Tibial artery (tissue), 4 donors: ENCODE measurements around the gene CBX5.
"Not testable (repeated sequence)": the region's sequence is repeated elsewhere in the genome, so short reads cannot be mapped to it uniquely, and the experiment has no call there.

ENCODE experiments used
- DNase-seq, 2 donors: peaks; one replicate each; pipeline ENCODE4 v3.0.0-alpha.2; 2019
- H3K27ac ChIP-seq, 2 donors: fragments of 200-600 bp; sonication (generic) in 1 of 2; 1 replicate in 1 of 2; 2 replicates in 1 of 2; pipeline ENCODE4 v1.5.1; 2018 to 2019; ENCODE audit warnings: mild to moderate bottlenecking in 1 of 2
- H3K27me3 ChIP-seq, 2 donors: fragments of 200-600 bp; sonication (generic) in 1 of 2; one replicate each; pipeline versions ENCODE4 v1.5.1 to v1.6.0; 2016 to 2019
- H3K36me3 ChIP-seq, 3 donors: fragments of 200-600 bp; sonication (generic) in 2 of 3; one replicate each; pipeline ENCODE4 v1.5.1; 2016 to 2019; ENCODE audit warnings: mild to moderate bottlenecking in 2 of 3
- H3K4me1 ChIP-seq, 4 donors: fragments of 200-600 bp; sonication (generic) in 2 of 4; 1 replicate in 3 of 4; 2 replicates in 1 of 4; pipeline ENCODE4 v1.5.1; 2016 to 2019
- H3K4me3 ChIP-seq, 2 donors: fragments of 200-600 bp; sonication (generic) in 1 of 2; 1 replicate in 1 of 2; 2 replicates in 1 of 2; pipeline ENCODE4 v1.5.1; 2018 to 2019; ENCODE audit warnings: mild to moderate bottlenecking in 2 of 2
- H3K9me3 ChIP-seq, 3 donors: fragments of 200-600 bp; sonication (generic) in 1 of 3; one replicate each; pipeline ENCODE4 v1.5.1; 2016 to 2019
- CTCF ChIP-seq, 2 experiments: fragments of 200-600 bp in 1 of 2; fragments of 450-650 bp in 1 of 2; IDR thresholded peaks; one replicate each; pipeline ENCODE4 v1.5.1; 2017 to 2019; ENCODE audit warnings: antibody characterized with exemption in 2 of 2, mild to moderate bottlenecking in 1 of 2, moderate library complexity in 1 of 2
- intact Hi-C: fragments of 100-400 bp; cut with DNase I; formaldehyde crosslinking; loops from one replicate; pipeline ENCODE4 v1.15.0; 2023; ENCODE audit warnings: low total_unique reads

CBX5 gene

DNA sequence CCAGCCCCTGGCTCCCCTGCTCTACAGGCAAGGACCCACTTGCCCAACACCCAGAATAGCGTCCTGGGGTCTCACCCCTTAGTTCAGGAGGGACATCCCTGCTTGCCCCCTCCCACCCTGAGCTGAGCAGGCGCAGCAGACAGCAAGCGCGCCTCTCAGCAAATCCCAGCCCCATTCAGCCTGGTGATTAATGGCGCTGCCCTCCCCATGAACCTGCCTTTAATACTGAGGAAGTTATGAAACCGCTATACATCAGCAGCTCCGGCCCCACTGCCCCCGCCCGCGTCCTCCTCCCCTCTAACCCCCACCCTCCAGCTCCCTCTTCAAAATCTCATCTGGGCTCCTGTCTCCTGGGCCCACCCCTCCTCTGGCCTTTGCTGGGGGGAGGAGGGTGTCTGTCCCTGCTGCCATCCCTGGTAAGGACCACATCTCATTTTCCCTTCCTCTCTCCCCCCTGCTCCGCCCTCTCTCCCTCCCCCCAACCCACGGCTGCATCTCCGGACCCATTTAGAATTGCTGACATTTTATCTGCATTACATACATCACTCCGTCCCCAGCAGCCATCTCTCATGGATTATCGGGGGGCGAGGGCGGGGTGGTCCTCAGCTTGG, 84.1 kb downstream of the CBX5 start:
- Histone ChIP-seq H3K27me3 (peaks cover 0 to 15% of the 10 kb centered on the region in 2 donors), H3K36me3 (no peaks in the 10 kb centered on the region), H3K9me3 (no peaks in the 10 kb centered on the region), H3K4me3 (no peak overlapping the region), H3K27ac (no peak overlapping the region), H3K4me1 (peaks cover 0 to 15% (median 3%) of the 10 kb centered on the region in 4 donors)
- TF ChIP-seq CTCF (IDR thresholded peaks at IDR 0.05): no peak
- no peak for DNase-seq
- intact Hi-C loops: loop anchor here (2.0 kb wide), 1 partner anchor 163 kb away; the partner anchor contains the start of gene HOXC5

DNA sequence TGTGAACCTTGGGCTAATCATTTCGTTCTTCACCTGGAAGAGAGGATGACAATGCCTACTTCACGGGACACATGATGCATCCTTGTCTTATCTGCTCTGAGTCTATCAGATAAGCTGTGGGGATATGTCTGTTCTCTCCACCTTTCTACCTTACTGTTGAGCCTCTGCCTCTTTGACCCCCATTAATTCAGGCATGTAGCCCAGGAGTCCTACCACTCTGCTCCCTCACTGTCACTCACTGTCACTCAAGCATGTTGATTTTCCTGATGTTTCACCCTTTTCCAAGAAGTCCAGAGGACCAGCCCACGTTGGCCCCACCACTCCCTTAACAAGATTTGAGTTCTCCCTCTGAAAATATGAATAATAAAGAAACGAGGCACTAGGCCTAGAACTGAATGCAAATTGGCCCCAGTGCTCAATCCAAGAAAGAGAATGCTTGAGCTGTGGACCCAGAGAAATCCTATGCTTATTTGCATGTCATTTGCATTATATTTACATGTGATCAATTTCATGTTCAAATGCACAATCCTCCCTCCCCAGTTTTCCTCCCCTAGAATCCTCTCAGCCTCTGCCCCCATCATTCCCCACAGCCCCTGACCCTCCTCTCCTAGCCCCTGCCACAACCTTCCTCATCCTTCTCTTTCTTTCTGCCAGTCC, 84.7 kb downstream of the CBX5 start:
- Histone ChIP-seq H3K4me3 (no peak overlapping the region), H3K27me3 (peaks cover 0 to 15% of the 10 kb centered on the region in 2 donors), H3K27ac (no peak overlapping the region)

DNA sequence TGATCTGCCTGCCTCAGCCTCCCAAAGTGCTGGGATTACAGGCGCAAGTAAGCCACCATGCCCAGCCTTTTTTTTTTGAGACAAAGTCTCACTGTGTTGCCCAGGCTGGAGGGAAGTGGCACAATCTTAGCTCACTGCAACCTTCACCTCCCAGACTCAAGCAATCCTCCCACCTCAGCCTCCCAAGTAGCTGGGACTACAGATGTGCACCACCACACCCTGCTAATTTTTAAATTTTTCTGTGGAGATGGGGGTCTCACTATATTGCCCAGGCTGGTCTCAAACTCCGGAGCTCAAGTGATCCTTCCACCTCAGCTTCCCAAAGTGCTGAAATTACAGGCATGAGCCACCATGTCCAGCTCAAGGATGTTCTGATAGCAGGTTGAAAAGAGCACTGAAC, 85.3 kb downstream of the CBX5 start:
- not testable (repeated sequence) for H3K4me3 ChIP-seq, DNase-seq, H3K36me3 ChIP-seq, H3K27ac ChIP-seq, H3K9me3 ChIP-seq
- peaks cover 0 to 15% (median 3%) of the 10 kb centered on the region in 4 donors for H3K4me1 ChIP-seq
- H3K27me3 ChIP-seq: peaks cover 0 to 10% of the 10 kb centered on the region in 2 donors
- intact Hi-C loops: loop anchor here (2.0 to 5.0 kb wide), 2 partner anchors 162 to 187 kb away; partner anchors contain the start of genes HOXC5 and HOXC8

More for the DNA sequence above, 84.7 kb downstream of the CBX5 start:
- DNase-seq: no peak
- H3K4me1 ChIP-seq: peaks cover 0 to 15% (median 3%) of the 10 kb centered on the region in 4 donors
- no peaks in the 10 kb centered on the region for H3K36me3 ChIP-seq
- H3K9me3 ChIP-seq: no peaks in the 10 kb centered on the region
- intact Hi-C loops: loop anchor here (2.0 kb wide), 1 partner anchor 162 kb away; the partner anchor contains the start of gene HOXC5
- no peak for TF ChIP-seq CTCF (IDR thresholded peaks at IDR 0.05)

GRCh38 chr12:54193434-54193833, 86.5 kb downstream of the CBX5 start:
- TF ChIP-seq CTCF (IDR thresholded peaks at IDR 0.05): no peak
- no peak overlapping the region for H3K27ac ChIP-seq
- no peaks in the 10 kb centered on the region for H3K9me3 ChIP-seq
- no peak for DNase-seq
- H3K4me1 ChIP-seq: peaks cover 0 to 19% (median 7%) of the 10 kb centered on the region in 4 donors
- H3K27me3 ChIP-seq: peaks cover 0 to 10% of the 10 kb centered on the region in 2 donors
- intact Hi-C loops: loop anchor here (5.0 kb wide), 1 partner anchor 186 kb away; the partner anchor contains the start of gene HOXC8
- H3K36me3 ChIP-seq: no peaks in the 10 kb centered on the region
- no peak overlapping the region for H3K4me3 ChIP-seq

GRCh38 chr12:54191550-54192022, 88.3 kb downstream of the CBX5 start:
- peak; percentile 82 to 89 for DNase-seq
- Histone ChIP-seq H3K27me3 (peaks cover 0 to 10% of the 10 kb centered on the region in 2 donors), H3K4me1 (peaks cover 0 to 20% (median 10%) of the 10 kb centered on the region in 4 donors), H3K27ac (no peak overlapping the region), H3K4me3 (no peak overlapping the region), H3K36me3 (peaks cover 0 to 3% (median 0%) of the 10 kb centered on the region in 3 donors), H3K9me3 (no peaks in the 10 kb centered on the region)
- peak; percentile 79 to 83 for TF ChIP-seq CTCF (IDR thresholded peaks at IDR 0.05)
- intact Hi-C loops: loop anchor here (5.0 kb wide), 1 partner anchor 184 kb away; the partner anchor contains the start of gene HOXC8

- no peak for TF ChIP-seq CTCF (IDR thresholded peaks at IDR 0.05)
- intact Hi-C loops: loop anchor here (5.0 kb wide), 1 partner anchor 184 kb away; the partner anchor contains the start of gene HOXC8
- peaks cover 0 to 20% (median 10%) of the 10 kb centered on the region in 4 donors for H3K4me1 ChIP-seq
Observed at GRCh38 chr12:54191126-54191525, 88.8 kb downstream of the CBX5 start.

More at GRCh38 chr12:54191126-54191525, 88.8 kb downstream of the CBX5 start:
- Histone ChIP-seq H3K36me3 (peaks cover 0 to 3% (median 0%) of the 10 kb centered on the region in 3 donors), H3K9me3 (no peaks in the 10 kb centered on the region), H3K27ac (no peak overlapping the region), H3K4me3 (no peak overlapping the region), H3K27me3 (peaks cover 0 to 7% of the 10 kb centered on the region in 2 donors)
- no peak for DNase-seq
